IPS DF 4.7 (cell line): ENCODE measurements around the gene HDDC3.
"Not testable (repeated sequence)": the region's sequence is repeated elsewhere in the genome, so short reads cannot be mapped to it uniquely, and the experiment has no call there.

ENCODE experiments used
- DNase-seq: peaks from one replicate; pipeline ENCODE4 v3.0.0-alpha.2; 2013; ENCODE audit warnings: low spot score; ENCODE audit errors: extremely low read depth

Gene HDDC3

GRCh38 chr15:90910441-90911301, 21.7 kb downstream of the HDDC3 start:
- no peak for DNase-seq

DNA sequence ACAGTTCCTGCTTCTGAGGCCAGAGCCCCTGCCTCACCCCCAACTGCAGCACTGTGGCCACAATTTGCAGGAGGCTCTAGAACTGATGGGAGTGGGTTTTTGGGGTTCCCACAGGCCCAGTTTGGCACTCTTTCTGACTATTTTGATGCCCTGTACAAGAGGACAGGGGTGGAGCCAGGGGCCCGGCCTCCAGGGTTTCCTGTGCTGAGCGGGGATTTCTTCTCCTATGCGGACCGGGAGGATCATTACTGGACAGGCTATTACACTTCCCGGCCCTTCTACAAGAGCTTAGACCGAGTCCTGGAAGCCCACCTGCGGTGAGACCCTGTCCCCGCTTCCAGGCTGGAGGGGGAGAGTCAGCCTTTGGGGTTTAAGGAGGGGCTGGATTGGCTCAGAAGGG, 22.4 kb downstream of the HDDC3 start:
- no peak for DNase-seq

GRCh38 chr15:90909449-90909848, 22.9 kb downstream of the HDDC3 start:
- DNase-seq, result not testable (repeated sequence)

DNA sequence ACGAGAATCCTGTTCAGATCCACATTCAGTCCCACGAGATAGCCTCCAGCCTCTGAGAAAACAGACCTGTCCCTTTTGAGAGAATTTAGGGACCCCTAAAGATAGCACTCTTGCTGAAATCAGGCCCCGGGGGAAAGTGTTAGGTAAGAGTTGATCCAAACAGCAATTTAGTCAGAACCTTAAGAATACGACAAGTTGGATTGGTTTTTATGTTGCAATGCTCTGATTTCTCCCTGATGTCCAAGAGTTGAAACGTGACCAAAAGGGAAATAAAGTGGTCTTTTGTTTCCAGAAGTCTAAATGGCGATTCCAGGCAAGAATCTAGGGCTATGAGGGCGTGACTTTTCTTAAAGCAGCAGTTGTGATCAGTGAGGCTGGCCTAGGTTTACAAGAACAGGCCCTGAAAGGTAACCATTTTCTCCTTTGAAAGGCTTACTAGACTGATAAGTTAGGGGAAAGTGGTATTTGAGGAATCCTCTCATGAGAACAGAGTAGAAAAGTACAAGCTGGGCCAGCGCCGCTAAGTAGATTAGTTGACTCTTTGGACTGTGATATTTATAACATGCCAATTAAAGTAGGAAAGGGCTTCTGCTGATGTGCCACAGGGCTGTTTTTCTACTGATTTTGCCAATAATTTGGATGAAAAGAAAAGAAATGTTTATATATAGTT, 24.4 kb downstream of the HDDC3 start:
- DNase-seq, result no peak

GRCh38 chr15:90907051-90907660, 25.2 kb downstream of the HDDC3 start:
- no peak for DNase-seq

DNA sequence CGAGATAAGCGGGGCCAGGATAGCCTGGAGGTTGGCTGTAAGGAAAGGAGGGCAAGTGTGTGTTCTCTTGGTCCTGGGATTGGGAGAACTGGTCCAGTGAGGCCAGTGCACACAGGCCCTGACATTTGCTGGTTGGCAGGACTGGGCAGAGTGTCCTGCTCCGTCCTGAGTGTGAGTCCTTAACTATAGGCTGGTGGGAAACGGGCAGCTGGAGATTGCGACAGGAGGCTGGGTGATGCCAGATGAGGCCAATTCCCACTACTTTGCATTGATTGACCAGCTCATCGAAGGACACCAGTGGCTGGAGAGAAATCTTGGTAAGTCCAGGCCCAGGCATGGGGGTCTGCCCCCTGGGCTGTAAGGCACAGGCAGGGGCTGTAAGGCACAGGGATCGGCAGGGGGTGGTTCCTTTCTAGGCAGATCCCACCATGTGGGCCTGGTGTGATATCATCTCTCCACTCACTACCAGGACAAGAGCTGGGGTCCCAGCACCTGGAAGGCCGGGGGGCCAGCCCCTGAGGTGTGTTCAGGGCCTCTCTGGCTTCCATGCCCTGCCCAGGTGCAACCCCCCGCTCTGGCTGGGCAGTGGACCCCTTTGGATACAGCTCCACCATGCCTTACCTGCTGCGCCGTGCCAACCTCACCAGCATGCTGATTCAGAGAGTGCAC, 26.0 kb downstream of the HDDC3 start:
- no peak for DNase-seq

- DNase-seq, result no peak
Observed at GRCh38 chr15:90905306-90906180, 26.8 kb downstream of the HDDC3 start.

DNA sequence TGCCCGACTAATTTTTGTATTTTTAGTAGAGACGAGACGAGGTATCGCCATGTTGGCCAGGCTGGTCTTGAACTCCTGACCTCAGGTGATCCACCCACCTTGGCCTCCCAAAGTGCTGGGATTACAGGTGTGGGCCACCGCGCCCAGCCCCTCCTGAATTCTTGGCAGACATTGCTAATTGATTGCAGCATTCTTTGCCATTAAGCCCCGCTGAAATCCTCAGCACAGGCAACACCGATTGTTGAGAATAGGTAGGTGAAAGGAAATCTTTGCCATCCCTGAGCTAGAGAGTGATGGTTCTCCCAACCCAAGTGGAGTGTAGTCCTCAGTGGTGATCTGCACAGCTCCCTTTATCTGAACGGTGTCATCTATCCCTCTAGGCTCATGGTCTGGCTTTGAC, 27.6 kb downstream of the HDDC3 start:
- no peak for DNase-seq

DNA sequence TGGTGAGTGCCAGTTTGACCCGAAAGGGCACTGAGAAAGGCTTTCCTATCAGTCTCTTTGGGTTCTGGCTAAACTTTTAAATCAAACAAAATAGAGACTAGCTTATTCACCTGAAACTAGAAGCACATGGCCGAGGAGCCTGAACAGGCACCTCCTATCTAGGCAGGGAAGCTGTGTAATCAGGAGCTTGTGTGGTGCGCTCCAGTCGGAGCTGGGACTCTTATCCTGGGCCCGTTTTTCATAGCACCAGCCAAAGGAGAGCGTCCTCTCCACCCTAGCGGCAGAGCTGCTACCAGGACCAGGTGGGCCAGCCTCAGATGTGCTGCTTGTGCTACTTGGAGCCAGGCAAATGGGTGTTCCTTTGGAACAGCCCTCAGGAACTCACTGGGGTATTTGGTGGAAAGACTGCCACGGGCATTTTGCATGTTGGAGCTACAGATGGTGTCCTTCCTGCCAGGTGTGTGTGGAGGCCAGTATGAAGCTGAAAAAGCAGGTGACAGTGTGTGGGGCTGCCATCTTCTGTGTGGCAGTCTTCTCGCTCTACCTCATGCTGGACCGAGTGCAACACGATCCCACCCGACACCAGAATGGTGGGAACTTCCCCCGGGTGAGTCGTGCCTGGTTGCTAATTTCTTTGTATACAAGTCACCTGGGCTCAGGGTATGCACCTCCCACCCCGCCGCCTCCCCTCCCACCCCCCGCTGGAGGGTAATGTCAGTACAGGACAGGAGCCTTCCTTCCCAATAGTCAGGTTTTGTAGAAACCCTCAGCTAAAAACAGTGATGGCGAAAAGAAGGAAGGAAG, 28.4 kb downstream of the HDDC3 start:
- no peak for DNase-seq

- no peak for DNase-seq
Observed at GRCh38 chr15:90902840-90903732, 29.3 kb downstream of the HDDC3 start, which contains the start of gene MAN2A2. TSS of gene MAN2A2 (plus strand) at chr15:90903302. CDS start at chr15:90904208, 906 bp downstream.

GRCh38 chr15:90902040-90902839, 30.1 kb downstream of the HDDC3 start:
- no peak for DNase-seq

- DNase-seq, result no peak
Observed at GRCh38 chr15:90901175-90902039, 30.9 kb downstream of the HDDC3 start.

GRCh38 chr15:90897131-90897655, 35.2 kb downstream of the HDDC3 start:
- not testable (repeated sequence) for DNase-seq

DNA sequence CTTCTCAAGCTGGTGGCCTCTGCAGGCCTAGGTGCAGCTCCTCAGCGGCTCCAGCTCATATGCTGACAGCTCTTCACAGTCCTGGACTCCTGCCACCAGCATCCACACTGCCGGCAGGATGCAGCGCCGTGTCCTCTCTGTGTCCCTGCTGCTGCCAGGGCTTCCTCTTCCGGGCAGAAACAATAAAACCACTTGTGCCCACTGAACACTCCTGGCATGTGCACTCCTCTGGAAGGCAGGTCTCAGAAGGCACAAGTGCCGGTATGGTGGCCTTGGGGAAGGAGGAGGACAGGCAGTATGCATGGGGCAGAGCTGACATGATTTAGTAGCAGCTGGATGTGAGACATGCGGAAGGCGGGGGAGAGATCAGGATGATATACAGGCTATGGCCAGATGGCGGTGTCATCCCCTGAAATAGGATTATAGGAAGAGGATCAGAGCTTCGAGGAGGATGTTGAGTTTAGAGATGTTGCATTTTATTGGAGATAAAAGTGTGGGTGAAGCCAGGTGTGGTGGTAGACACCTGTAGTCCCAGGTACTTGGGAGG, 36.7 kb downstream of the HDDC3 start:
- DNase-seq, result no peak

DNA sequence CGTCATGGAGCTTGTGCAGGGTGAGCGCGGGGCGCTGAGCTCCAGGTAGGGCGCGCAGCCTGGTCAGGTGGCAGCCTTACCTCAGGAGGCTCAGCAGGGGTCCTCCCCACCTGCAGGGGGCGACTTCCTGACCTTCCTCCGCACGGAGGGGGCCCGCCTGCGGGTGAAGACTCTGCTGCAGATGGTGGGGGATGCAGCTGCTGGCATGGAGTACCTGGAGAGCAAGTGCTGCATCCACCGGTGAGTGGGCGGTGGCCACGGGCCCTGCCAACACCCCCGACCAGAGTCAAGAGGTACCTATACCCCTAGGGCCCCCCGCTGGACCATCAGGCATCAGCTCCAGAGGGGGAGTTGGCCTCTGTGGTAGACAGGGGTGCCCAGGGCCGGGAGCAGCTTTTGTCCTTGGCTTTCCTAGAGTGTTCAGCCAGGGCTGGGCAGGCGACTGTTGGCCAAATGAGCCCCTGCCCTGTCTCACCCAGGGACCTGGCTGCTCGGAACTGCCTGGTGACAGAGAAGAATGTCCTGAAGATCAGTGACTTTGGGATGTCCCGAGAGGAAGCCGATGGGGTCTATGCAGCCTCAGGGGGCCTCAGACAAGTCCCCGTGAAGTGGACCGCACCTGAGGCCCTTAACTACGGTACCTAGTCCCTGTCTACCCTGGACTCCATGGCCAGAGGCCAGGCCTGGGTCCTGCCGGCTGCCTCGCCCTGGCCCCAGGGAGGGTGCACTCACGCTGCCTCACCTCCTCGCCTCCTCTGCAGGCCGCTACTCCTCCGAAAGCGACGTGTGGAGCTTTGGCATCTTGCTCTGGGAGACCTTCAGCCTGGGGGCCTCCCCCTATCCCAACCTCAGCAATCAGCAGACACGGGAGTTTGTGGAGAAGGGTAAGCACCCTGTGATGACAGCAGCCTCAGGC, 38.9 kb downstream of the HDDC3 start:
- no peak for DNase-seq
